IMR-90 (cell line): ENCODE results near the gene MED4. TPM values are rescaled to one million over a fixed set of nuclear protein-coding genes. Genes with fewer than 3 reads are reported as not detected.

Experiments used
- ATAC-seq: fragments of 200-7000 bp; cut with Tn5 transposase; 2 replicates; pipeline ENCODE4 v1.9.1; 2020; ENCODE audit warnings: low read depth, mild to moderate bottlenecking, moderate library complexity
- BruUV-seq: library from RNA; stranded (reverse); fragments of 400-500 nt; replicated peaks from 2 replicates; lab custom pipeline; 2021; lab: Mats Ljungman, UMichigan
- CTCF ChIA-PET: fragments of 300-600 bp; formaldehyde crosslinking; extraction: SDS; loops from one replicate; lab custom pipeline; 2021; ENCODE audit warnings: antibody characterized with exemption; lab: Yijun Ruan, JAX
- POLR2A ChIA-PET: fragments of 300-600 bp; sonication (Branson Sonifier 250); formaldehyde crosslinking; loops from one replicate; lab custom pipeline; 2022; ENCODE audit warnings: antibody characterized with exemption; ENCODE audit not compliant: unreplicated experiment; lab: Charles Lee
- DNase-seq: peaks from one replicate; pipeline ENCODE4 v3.0.0; 2013
- H2AFZ ChIP-seq: replicated peaks from 2 replicates; pipeline ENCODE3; 2013; ENCODE audit warnings: low read length, mild to moderate bottlenecking; ENCODE audit not compliant: poor library complexity
- H2AK5ac ChIP-seq: 2 replicates; pipeline ENCODE4 v1.6.1; 2013; ENCODE audit warnings: low read depth, low read length, inconsistent platforms
- H2AK9ac ChIP-seq: replicated peaks from 2 replicates; pipeline ENCODE3; 2013; ENCODE audit warnings: mild to moderate bottlenecking, low read depth, low read length, moderate library complexity; ENCODE audit not compliant: poor library complexity
- H2BK120ac ChIP-seq: 2 replicates; pipeline ENCODE4 v1.6.1; 2013; ENCODE audit warnings: low read depth, low read length, inconsistent platforms
- H2BK15ac ChIP-seq: 3 replicates; pipeline ENCODE4 v1.6.1; 2013; ENCODE audit warnings: low read depth, low read length, inconsistent platforms
- H2BK20ac ChIP-seq: 2 replicates; pipeline ENCODE4 v1.6.1; 2013; ENCODE audit warnings: low read depth, mild to moderate bottlenecking, inconsistent platforms, low read length, moderate library complexity
- H2BK5ac ChIP-seq: 2 replicates; pipeline ENCODE4 v1.6.1; 2013; ENCODE audit warnings: mild to moderate bottlenecking, low read depth, low read length, inconsistent platforms; ENCODE audit not compliant: poor library complexity, severe bottlenecking
- H3K14ac ChIP-seq: replicated peaks from 2 replicates; pipeline ENCODE4 v1.6.1; 2013; ENCODE audit warnings: low read depth, low read length, inconsistent platforms
- H3K18ac ChIP-seq: 2 replicates; pipeline ENCODE4 v1.6.1; 2013; ENCODE audit warnings: low read depth, low read length, control low read depth
- H3K23ac ChIP-seq: 2 replicates; pipeline ENCODE4 v1.6.1; 2013; ENCODE audit warnings: low read depth, low read length, inconsistent platforms
- H3K27ac ChIP-seq: 2 replicates; pipeline ENCODE4 v1.5.1; 2013; ENCODE audit warnings: mild to moderate bottlenecking, control low read depth, low read length; ENCODE audit not compliant: insufficient read depth
- H3K27me3 ChIP-seq: 2 replicates; pipeline ENCODE4 v1.6.1; 2013; ENCODE audit warnings: low read length; ENCODE audit not compliant: control insufficient read depth, insufficient read depth
- H3K36me3 ChIP-seq: 2 replicates; pipeline ENCODE4 v1.6.1; 2013; ENCODE audit warnings: low read length, mixed read lengths; ENCODE audit not compliant: control insufficient read depth, insufficient read depth
- H3K4ac ChIP-seq: 2 replicates; pipeline ENCODE4 v1.6.1; 2013; ENCODE audit warnings: low read depth, low read length, inconsistent platforms
- H3K4me1 ChIP-seq: 2 replicates; pipeline ENCODE4 v1.6.1; 2013; ENCODE audit warnings: low read length, mixed read lengths; ENCODE audit not compliant: control insufficient read depth, insufficient read depth
- H3K4me2 ChIP-seq: 2 replicates; pipeline ENCODE4 v1.6.1; 2013; ENCODE audit warnings: low read depth, mild to moderate bottlenecking, control low read depth, low read length, moderate library complexity
- H3K4me3 ChIP-seq: 2 replicates; pipeline ENCODE4 v1.5.1; 2013; ENCODE audit warnings: low read depth, mild to moderate bottlenecking, control low read depth, low read length, moderate library complexity; ENCODE audit not compliant: insufficient read depth
- H3K56ac ChIP-seq: 2 replicates; pipeline ENCODE4 v1.6.1; 2013; ENCODE audit warnings: low read length, inconsistent platforms; ENCODE audit not compliant: insufficient read depth; ENCODE audit errors: extremely low read depth
- H3K79me1 ChIP-seq, 2 experiments: 2 replicates each; pipeline ENCODE4 v1.6.1; 2013; ENCODE audit warnings: low read length in 2 of 2, inconsistent platforms in 1 of 2, low read depth in 1 of 2
- H3K9ac ChIP-seq: 2 replicates; pipeline ENCODE4 v1.6.1; 2013; ENCODE audit warnings: low read depth, low read length, control low read depth
- H3K9me1 ChIP-seq: 2 replicates; pipeline ENCODE4 v1.6.1; 2013; ENCODE audit warnings: low read length, inconsistent platforms; ENCODE audit not compliant: insufficient read depth
- H3K9me3 ChIP-seq: 2 replicates; pipeline ENCODE4 v1.6.1; 2013; ENCODE audit warnings: low read length; ENCODE audit not compliant: control insufficient read depth, insufficient read depth
- H4K20me1 ChIP-seq: 2 replicates; pipeline ENCODE4 v1.6.1; 2013; ENCODE audit warnings: low read length, inconsistent platforms; ENCODE audit not compliant: insufficient read depth
- H4K5ac ChIP-seq: 2 replicates; pipeline ENCODE4 v1.6.1; 2013; ENCODE audit warnings: mild to moderate bottlenecking, low read depth, low read length, control low read depth
- H4K8ac ChIP-seq, 2 experiments: 2 replicates each; pipeline ENCODE4 v1.6.1; 2013; ENCODE audit warnings: low read depth in 2 of 2, low read length in 2 of 2, control low read depth in 1 of 2, inconsistent platforms in 1 of 2
- H4K91ac ChIP-seq: 2 replicates; pipeline ENCODE4 v1.6.1; 2013; ENCODE audit warnings: low read depth, low read length, inconsistent platforms; ENCODE audit not compliant: insufficient read depth
- ELK1 ChIP-seq: fragments of 150-350 bp; IDR thresholded peaks from 2 replicates; pipeline ENCODE4 v1.6.1; 2016; ENCODE audit warnings: low read depth, mild to moderate bottlenecking, low read length, moderate library complexity, borderline replicate concordance
- FOS ChIP-seq: fragments of 150-350 bp; IDR thresholded peaks from 2 replicates; pipeline ENCODE4 v1.6.1; 2016; ENCODE audit warnings: low read depth, low read length
- MXI1 ChIP-seq: IDR thresholded peaks from 2 replicates; pipeline ENCODE4 v1.6.1; 2012; ENCODE audit warnings: low read depth, mild to moderate bottlenecking, low read length, moderate library complexity, borderline replicate concordance
- RAD21 ChIP-seq: IDR thresholded peaks from 2 replicates; pipeline ENCODE4 v1.6.1; 2012; ENCODE audit warnings: low read length, improper control_type of control experiment
- RCOR1 ChIP-seq: IDR thresholded peaks from 2 replicates; pipeline ENCODE4 v1.6.1; 2012; ENCODE audit warnings: mild to moderate bottlenecking, low read length, improper control_type of control experiment; ENCODE audit not compliant: insufficient replicate concordance
- WGBS, 2 experiments: methylation state at CpG; one replicate each; pipeline versions ENCODE4 v1.1.5 to v1.1.7; 2013; ENCODE audit warnings: missing lambda C conversion rate in 2 of 2; ENCODE audit not compliant: insufficient read length in 1 of 2; ENCODE audit errors: extremely low coverage in 2 of 2; 5-methylcytosine and 5-hydroxymethylcytosine counted together
- dilution Hi-C: fragments of 300-500 bp; cut with HindIII; formaldehyde crosslinking; loops from one replicate; pipeline ENCODE4 v1.14.3; 2018; ENCODE audit warnings: low sequenced_read_pairs; ENCODE audit not compliant: unreplicated experiment
- in situ Hi-C: fragments of 300-500 bp; cut with MboI; formaldehyde crosslinking; loops from 3 replicates; pipeline ENCODE4 v1.14.3; 2019; ENCODE audit warnings: low sequenced_read_pairs, inconsistent platforms, mixed read lengths
- intact Hi-C: fragments of 100-400 bp; cut with micrococcal nuclease; formaldehyde crosslinking; loops from 2 replicates; pipeline ENCODE4 v1.10.0; 2022
- polyA plus RNA-seq, 3 experiments: library from polyadenylated mRNA; depleted of rRNA; stranded (reverse); fragments of >200 nt; gene quantifications; 2 replicates each; pipeline ENCODE4 v1.2.3, GENCODE V29; 2012; ENCODE audit warnings: low replicate concordance in 1 of 3
- total RNA-seq: library from RNA; depleted of rRNA; stranded (reverse); fragments of >200 nt; gene quantifications from 2 replicates; pipeline ENCODE4 v1.2.3, GENCODE V29; 2012
- TF ChIP-seq, protein P1 (sequence below): conservative IDR thresholded peaks from 2 replicates; pipeline ENCODE4 v1.5.1; 2012; ENCODE audit warnings: mild to moderate bottlenecking, low read depth, low read length, improper control_type of control experiment
- TF ChIP-seq, protein P2 (sequence below): fragments of 150-350 bp; IDR thresholded peaks from 2 replicates; pipeline ENCODE4 v1.6.1; 2017; ENCODE audit warnings: mild to moderate bottlenecking, antibody characterized with exemption, low read length, low read depth

Gene MED4
- total and polyA plus RNA-seq, 2 of the 4 experiments (the other 2 are of a cell fraction) = 25.3 to 40.5 TPM

DNA sequence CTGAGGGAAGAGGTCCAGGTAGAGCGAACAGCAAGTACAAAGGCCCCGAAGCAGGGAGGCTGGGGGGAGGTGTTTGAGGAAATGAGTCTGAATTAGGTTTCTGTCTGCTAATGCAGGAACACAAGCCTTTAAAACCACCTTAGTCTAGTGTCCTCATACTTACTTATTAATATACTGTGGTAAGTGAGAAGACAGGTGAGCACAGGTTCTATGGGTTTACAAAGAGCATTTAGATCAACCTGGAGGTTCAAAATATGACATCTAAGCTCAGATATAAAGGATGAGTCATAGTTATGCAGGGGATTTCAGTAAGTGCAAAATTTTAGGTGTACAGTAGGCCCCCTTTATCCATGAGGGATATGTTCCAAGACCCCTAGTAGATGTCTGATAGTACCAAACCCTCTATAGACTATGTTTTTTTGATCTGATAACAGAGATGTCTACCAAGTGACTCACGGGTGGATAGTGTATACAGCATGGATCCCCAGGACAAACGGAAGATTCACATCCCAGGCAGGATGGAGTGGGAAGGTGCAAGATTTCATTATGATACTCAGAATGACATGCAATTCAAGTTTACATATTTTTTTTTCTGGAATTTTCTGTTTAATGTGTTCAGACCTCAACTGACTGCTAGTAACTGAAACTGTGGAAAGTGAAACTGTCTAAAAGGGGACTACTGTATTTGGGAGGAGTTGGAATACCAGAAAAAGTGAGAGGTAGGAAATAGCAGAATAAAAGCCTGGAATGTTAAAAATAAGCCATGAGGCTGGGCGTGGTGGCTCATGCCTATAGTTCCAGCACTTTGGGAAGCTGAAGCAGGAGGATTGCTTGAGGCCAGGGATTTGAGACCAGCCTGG, 18.2 kb upstream of the MED4 start:
- H3K9me1 ChIP-seq = no peaks in the 10 kb centered on the region
- no peak overlapping the region for H3K56ac ChIP-seq
- no peak overlapping the region for H3K27ac ChIP-seq
- H3K27me3 ChIP-seq = peaks cover 3% of the 10 kb centered on the region; the same call in 1 of the 2 replicates
- no peak overlapping the region for H2BK120ac ChIP-seq
- no peaks in the 10 kb centered on the region for H3K4me1 ChIP-seq
- no peaks in the 10 kb centered on the region for H3K79me1 ChIP-seq
- no peaks in the 10 kb centered on the region for H3K9me3 ChIP-seq
- ATAC-seq (peak; percentile 57), DNase-seq (peak; percentile 40)
- no peak overlapping the region for H3K4ac ChIP-seq
- no CpG with 5 or more reads among the region's 5 CpGs for WGBS, 2 experiments
- H3K9ac ChIP-seq = no peak overlapping the region
- TF ChIP-seq, protein P1, sequence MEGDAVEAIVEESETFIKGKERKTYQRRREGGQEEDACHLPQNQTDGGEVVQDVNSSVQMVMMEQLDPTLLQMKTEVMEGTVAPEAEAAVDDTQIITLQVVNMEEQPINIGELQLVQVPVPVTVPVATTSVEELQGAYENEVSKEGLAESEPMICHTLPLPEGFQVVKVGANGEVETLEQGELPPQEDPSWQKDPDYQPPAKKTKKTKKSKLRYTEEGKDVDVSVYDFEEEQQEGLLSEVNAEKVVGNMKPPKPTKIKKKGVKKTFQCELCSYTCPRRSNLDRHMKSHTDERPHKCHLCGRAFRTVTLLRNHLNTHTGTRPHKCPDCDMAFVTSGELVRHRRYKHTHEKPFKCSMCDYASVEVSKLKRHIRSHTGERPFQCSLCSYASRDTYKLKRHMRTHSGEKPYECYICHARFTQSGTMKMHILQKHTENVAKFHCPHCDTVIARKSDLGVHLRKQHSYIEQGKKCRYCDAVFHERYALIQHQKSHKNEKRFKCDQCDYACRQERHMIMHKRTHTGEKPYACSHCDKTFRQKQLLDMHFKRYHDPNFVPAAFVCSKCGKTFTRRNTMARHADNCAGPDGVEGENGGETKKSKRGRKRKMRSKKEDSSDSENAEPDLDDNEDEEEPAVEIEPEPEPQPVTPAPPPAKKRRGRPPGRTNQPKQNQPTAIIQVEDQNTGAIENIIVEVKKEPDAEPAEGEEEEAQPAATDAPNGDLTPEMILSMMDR = no peak
- TF ChIP-seq MXI1 = no peak
- no peak for TF ChIP-seq ELK1
- TF ChIP-seq, protein P2, sequence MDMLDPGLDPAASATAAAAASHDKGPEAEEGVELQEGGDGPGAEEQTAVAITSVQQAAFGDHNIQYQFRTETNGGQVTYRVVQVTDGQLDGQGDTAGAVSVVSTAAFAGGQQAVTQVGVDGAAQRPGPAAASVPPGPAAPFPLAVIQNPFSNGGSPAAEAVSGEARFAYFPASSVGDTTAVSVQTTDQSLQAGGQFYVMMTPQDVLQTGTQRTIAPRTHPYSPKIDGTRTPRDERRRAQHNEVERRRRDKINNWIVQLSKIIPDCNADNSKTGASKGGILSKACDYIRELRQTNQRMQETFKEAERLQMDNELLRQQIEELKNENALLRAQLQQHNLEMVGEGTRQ = no peak
- no peak for TF ChIP-seq RAD21
- TF ChIP-seq RCOR1 = no peak
- TF ChIP-seq FOS = 0 out of 2 replicates have a peak, but pooled peaks have one; percentile 2
- no peak overlapping the region for H2BK20ac ChIP-seq
- H2AK5ac ChIP-seq = no peak overlapping the region
- POLR2A ChIA-PET = no interaction called here
- H2AK9ac ChIP-seq = no peak overlapping the region
- no peak overlapping the region for H4K5ac ChIP-seq
- no peak overlapping the region for H3K23ac ChIP-seq
- H2AFZ ChIP-seq = no peak overlapping the region
- CTCF ChIA-PET = no interaction called here
- H4K91ac ChIP-seq = no peak overlapping the region
- BruUV-seq = no TSS peak
- no peak overlapping the region for H2BK5ac ChIP-seq
- no peak overlapping the region for H4K8ac ChIP-seq
- intact Hi-C loops = no loop called here
- no peaks in the 10 kb centered on the region for H3K36me3 ChIP-seq
- H3K4me2 ChIP-seq = no peak overlapping the region; the same call in 1 of the 2 replicates
- dilution Hi-C loops = no loop called here
- no peak overlapping the region for H3K14ac ChIP-seq
- no peak overlapping the region for H3K18ac ChIP-seq
- no peaks in the 10 kb centered on the region for H4K20me1 ChIP-seq
- no peak overlapping the region for H3K4me3 ChIP-seq
- in situ Hi-C loops = no loop called here
- H2BK15ac ChIP-seq = no peak overlapping the region
